Activated CD8-positive, alpha-beta memory T cell treated with anti-CD3 and anti-CD28 coated beads, Interleukin-2, amount 10 ng/mL, durations not matched to agents 7 days and 5 days (primary cell): ENCODE results near the gene SYCP3. TPM values are rescaled to one million over a fixed set of nuclear protein-coding genes. Genes with fewer than 3 reads are reported as not detected.
A peak's percentile ranks its signal among the peaks of the same experiment; 100 is the strongest.

Experiments used
- ATAC-seq: fragments of 150-1000 bp; cut with Tn5 transposase; one replicate; pipeline ENCODE4 v1.10.0; 2021; ENCODE audit warnings: moderate library complexity
- CTCF ChIA-PET: fragments of 350-600 bp; sonication (Branson Sonifier 250); formaldehyde crosslinking; loops from one replicate; lab custom pipeline; 2021; ENCODE audit warnings: antibody characterized with exemption; lab: Charles Lee
- DNase-seq: peaks from one replicate; pipeline ENCODE4 v3.0.0-alpha.2; 2020
- H3K27ac Mint-ChIP-seq: one replicate; pipeline ENCODE4 v1.8.0; 2021; ENCODE audit warnings: mild to moderate bottlenecking, mixed read lengths
- H3K27me3 Mint-ChIP-seq: one replicate; pipeline ENCODE4 v1.8.0; 2021; ENCODE audit warnings: mixed read lengths
- H3K36me3 Mint-ChIP-seq: one replicate; pipeline ENCODE4 v1.8.0; 2021; ENCODE audit warnings: mild to moderate bottlenecking, mixed read lengths
- H3K4me1 Mint-ChIP-seq: one replicate; pipeline ENCODE4 v1.8.0; 2021; ENCODE audit warnings: mixed read lengths
- H3K4me3 Mint-ChIP-seq: one replicate; pipeline ENCODE4 v1.8.0; 2021; ENCODE audit warnings: mild to moderate bottlenecking, moderate library complexity, mixed read lengths
- H3K9me3 Mint-ChIP-seq: one replicate; pipeline ENCODE4 v1.8.0; 2022; ENCODE audit warnings: low read depth, mixed read lengths
- total RNA-seq, 2 experiments: library from RNA; stranded (reverse); gene quantifications; one replicate each; pipeline ENCODE4 v1.2.3, GENCODE V29; 2021

The SYCP3 gene
- total RNA-seq, 2 experiments from 2014 or later = 0.93 to 2.0 TPM

- no peak for ATAC-seq
- CTCF ChIA-PET = no interaction called here
- no peak overlapping the region for H3K4me3 Mint-ChIP-seq
- no peaks in the 10 kb centered on the region for H3K27me3 Mint-ChIP-seq
- H3K9me3 Mint-ChIP-seq = no peaks in the 10 kb centered on the region
- no peak overlapping the region for H3K27ac Mint-ChIP-seq
- peaks cover 5% of the 10 kb centered on the region for H3K4me1 Mint-ChIP-seq
- peaks cover 11% of the 10 kb centered on the region for H3K36me3 Mint-ChIP-seq
- no peak for DNase-seq
Measured at GRCh38 chr12:101727098-101727497, 12.2 kb downstream of the SYCP3 start.

GRCh38 chr12:101722392-101722791 is 16.9 kb downstream of the SYCP3 start:
- H3K36me3 Mint-ChIP-seq = peaks cover 19% of the 10 kb centered on the region
- no peaks in the 10 kb centered on the region for H3K27me3 Mint-ChIP-seq
- H3K9me3 Mint-ChIP-seq = no peaks in the 10 kb centered on the region
- no peak overlapping the region for H3K4me3 Mint-ChIP-seq
- H3K4me1 Mint-ChIP-seq = peaks cover 5% of the 10 kb centered on the region
- CTCF ChIA-PET = interaction anchor here (1.1 to 1.7 kb wide), 2 partner anchors 37 to 118 kb away, joined by 5 to 6 read pairs; no protein-coding TSS in a partner anchor
- no peak for ATAC-seq
- H3K27ac Mint-ChIP-seq = no peak overlapping the region
- no peak for DNase-seq

GRCh38 chr12:101720118-101720517 is 19.1 kb downstream of the SYCP3 start:
- Mint-ChIP-seq H3K9me3 (no peaks in the 10 kb centered on the region), H3K36me3 (peaks cover 13% of the 10 kb centered on the region), H3K27ac (no peak overlapping the region), H3K4me1 (no peaks in the 10 kb centered on the region), H3K4me3 (no peak overlapping the region), H3K27me3 (no peaks in the 10 kb centered on the region)
- CTCF ChIA-PET = interaction anchor here (1.0 to 1.1 kb wide), 2 partner anchors 50 to 111 kb away, joined by 3 read pairs; no protein-coding TSS in a partner anchor
- no peak for DNase-seq
- ATAC-seq = no peak

GRCh38 chr12:101719566-101719965 is 19.7 kb downstream of the SYCP3 start:
- Mint-ChIP-seq H3K36me3 (peaks cover 12% of the 10 kb centered on the region), H3K27me3 (no peaks in the 10 kb centered on the region), H3K27ac (no peak overlapping the region), H3K4me1 (no peaks in the 10 kb centered on the region), H3K4me3 (no peak overlapping the region), H3K9me3 (no peaks in the 10 kb centered on the region)
- ATAC-seq = no peak
- no peak for DNase-seq
- CTCF ChIA-PET = interaction anchor here (1.0 to 1.1 kb wide), 2 partner anchors 49 to 112 kb away, joined by 3 read pairs; no protein-coding TSS in a partner anchor

GRCh38 chr12:101714877-101715444 is 24.3 kb downstream of the SYCP3 start:
- Mint-ChIP-seq H3K4me1 (peaks cover 6% of the 10 kb centered on the region), H3K4me3 (no peak overlapping the region), H3K27me3 (no peaks in the 10 kb centered on the region), H3K36me3 (peaks cover 7% of the 10 kb centered on the region), H3K9me3 (no peaks in the 10 kb centered on the region), H3K27ac (no peak overlapping the region)
- no peak for DNase-seq
- no peak for ATAC-seq
- CTCF ChIA-PET = no interaction called here

GRCh38 chr12:101713930-101714329 is 25.3 kb downstream of the SYCP3 start:
- Mint-ChIP-seq H3K4me3 (no peak overlapping the region), H3K27me3 (no peaks in the 10 kb centered on the region), H3K36me3 (peaks cover 7% of the 10 kb centered on the region), H3K27ac (no peak overlapping the region), H3K9me3 (no peaks in the 10 kb centered on the region), H3K4me1 (peaks cover 12% of the 10 kb centered on the region)
- no peak for DNase-seq
- CTCF ChIA-PET = interaction anchor here (1.3 kb wide), 1 partner anchor 14 kb away, joined by 4 read pairs; no protein-coding TSS in a partner anchor
- ATAC-seq = no peak

GRCh38 chr12:101713059-101713682 is 26.1 kb downstream of the SYCP3 start:
- Mint-ChIP-seq H3K27me3 (no peaks in the 10 kb centered on the region), H3K36me3 (peaks cover 5% of the 10 kb centered on the region), H3K27ac (no peak overlapping the region), H3K4me1 (peaks cover 14% of the 10 kb centered on the region), H3K9me3 (no peaks in the 10 kb centered on the region), H3K4me3 (no peak overlapping the region)
- CTCF ChIA-PET = interaction anchor here (1.3 kb wide), 1 partner anchor 13 kb away, joined by 4 read pairs; no protein-coding TSS in a partner anchor
- no peak for DNase-seq
- no peak for ATAC-seq

GRCh38 chr12:101710288-101710687 is 29.0 kb downstream of the SYCP3 start:
- DNase-seq (no peak), ATAC-seq (no peak)
- Mint-ChIP-seq H3K9me3 (no peaks in the 10 kb centered on the region), H3K27me3 (no peaks in the 10 kb centered on the region), H3K36me3 (peaks cover 1% of the 10 kb centered on the region), H3K4me3 (no peak overlapping the region), H3K27ac (no peak overlapping the region), H3K4me1 (peaks cover 14% of the 10 kb centered on the region)
- CTCF ChIA-PET = no interaction called here

GRCh38 chr12:101707131-101707782 is 32.0 kb downstream of the SYCP3 start:
- ATAC-seq (no peak), DNase-seq (no peak)
- Mint-ChIP-seq H3K9me3 (no peaks in the 10 kb centered on the region), H3K4me3 (no peak overlapping the region), H3K36me3 (no peaks in the 10 kb centered on the region), H3K4me1 (peaks cover 14% of the 10 kb centered on the region), H3K27ac (no peak overlapping the region), H3K27me3 (no peaks in the 10 kb centered on the region)
- CTCF ChIA-PET = interaction anchor here (1.3 kb wide), 1 partner anchor 7 kb away, joined by 5 read pairs; no protein-coding TSS in a partner anchor

GRCh38 chr12:101706403-101706802 is 32.9 kb downstream of the SYCP3 start:
- CTCF ChIA-PET = no interaction called here
- Mint-ChIP-seq H3K4me3 (no peak overlapping the region), H3K27me3 (no peaks in the 10 kb centered on the region), H3K4me1 (peaks cover 14% of the 10 kb centered on the region), H3K9me3 (no peaks in the 10 kb centered on the region), H3K36me3 (peaks cover 2% of the 10 kb centered on the region), H3K27ac (no peak overlapping the region)
- ATAC-seq = no peak
- no peak for DNase-seq

- H3K36me3 Mint-ChIP-seq = peaks cover 2% of the 10 kb centered on the region
- CTCF ChIA-PET = no interaction called here
Measured at GRCh38 chr12:101703487-101703886, 35.8 kb downstream of the SYCP3 start.

GRCh38 chr12:101700299-101700820 is 38.9 kb downstream of the SYCP3 start:
- no peak overlapping the region for H3K4me3 Mint-ChIP-seq
- DNase-seq = no peak
- no peaks in the 10 kb centered on the region for H3K9me3 Mint-ChIP-seq
- peaks cover 33% of the 10 kb centered on the region for H3K4me1 Mint-ChIP-seq
- H3K36me3 Mint-ChIP-seq = peaks cover 2% of the 10 kb centered on the region
- H3K27me3 Mint-ChIP-seq = no peaks in the 10 kb centered on the region
- H3K27ac Mint-ChIP-seq = no peak overlapping the region
- CTCF ChIA-PET = interaction anchor here (1.0 to 1.4 kb wide), 2 partner anchors 8 to 13 kb away, joined by 4 to 5 read pairs; no protein-coding TSS in a partner anchor
- ATAC-seq = no peak

More at GRCh38 chr12:101703487-101703886, 35.8 kb downstream of the SYCP3 start:
- Mint-ChIP-seq H3K4me3 (no peak overlapping the region), H3K27ac (no peak overlapping the region), H3K27me3 (no peaks in the 10 kb centered on the region), H3K9me3 (no peaks in the 10 kb centered on the region), H3K4me1 (peaks cover 15% of the 10 kb centered on the region)
- no peak for ATAC-seq
- no peak for DNase-seq

- Mint-ChIP-seq H3K27ac (peak overlapping the region; percentile 84), H3K36me3 (peaks cover 2% of the 10 kb centered on the region), H3K27me3 (no peaks in the 10 kb centered on the region), H3K9me3 (no peaks in the 10 kb centered on the region), H3K4me1 (peaks cover 34% of the 10 kb centered on the region), H3K4me3 (peak overlapping the region; percentile 83)
- no peak for ATAC-seq
- CTCF ChIA-PET = interaction anchor here (0.5 to 1.4 kb wide), 6 partner anchors 15 to 139 kb away, joined by 3 to 5 read pairs (median 3); no protein-coding TSS in a partner anchor
- DNase-seq = no peak
Measured at GRCh38 chr12:101698800-101699347, 40.4 kb downstream of the SYCP3 start.
